ENCODE measurements around the gene CAPS2. TPM values are rescaled to one million over a fixed set of nuclear protein-coding genes. Genes with fewer than 3 reads are reported as not detected.

Gene CAPS2
- total and polyA plus RNA-seq, 2 experiments from 2014 or later, result 2.6 to 3.7 TPM

GRCh38 chr12:75302781-75303180, 27.3 kb downstream of the CAPS2 start:
- Histone ChIP-seq H3K27ac (no peak overlapping the region), H3K9me2 (replicated peaks; ENCODE audit: insufficient read depth) (no peaks in the 10 kb centered on the region), H3K36me3 (replicated peaks; ENCODE audit: insufficient read depth, low read depth) (no peaks in the 10 kb centered on the region), H3K9me3 (ENCODE audit: low read depth) (no peaks in the 10 kb centered on the region), H4K20me1 (ENCODE audit: insufficient read depth, poor library complexity, severe bottlenecking) (no peaks in the 10 kb centered on the region), H3K79me2 (no peaks in the 10 kb centered on the region), H3K4me2 (no peak overlapping the region), H3K4me1 (ENCODE audit: insufficient read depth) (no peaks in the 10 kb centered on the region), H3K4me3 (no peak overlapping the region), H3K27me3 (no peaks in the 10 kb centered on the region), H2AFZ (no peak overlapping the region)
- no peak for DNase-seq (ENCODE audit: low spot score)
- no peak for TF ChIP-seq EZH2 (IDR thresholded peaks at IDR 0.05; ENCODE audit: borderline replicate concordance)

DNA sequence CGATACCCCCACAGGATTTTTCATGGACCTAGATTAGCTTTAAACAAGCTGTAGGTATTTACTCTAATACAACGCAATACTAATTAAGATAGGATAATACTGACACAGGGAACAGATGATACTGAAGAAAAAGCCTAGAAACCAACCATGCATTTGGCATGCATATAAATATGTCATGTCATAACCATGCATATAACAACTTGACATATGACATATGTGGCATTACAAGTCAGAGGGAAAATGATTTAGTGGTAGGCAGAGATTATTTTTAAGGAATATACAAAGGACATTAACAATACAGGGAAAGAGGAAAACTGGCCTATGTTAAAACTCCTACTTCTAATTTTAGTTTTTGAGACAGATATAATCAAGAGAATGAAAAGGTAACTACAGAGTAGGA, 27.9 kb downstream of the CAPS2 start:
- H3K27ac ChIP-seq, result no peak overlapping the region
- H3K36me3 ChIP-seq (replicated peaks; ENCODE audit: insufficient read depth, low read depth), result no peaks in the 10 kb centered on the region
- H3K27me3 ChIP-seq, result no peaks in the 10 kb centered on the region
- no peaks in the 10 kb centered on the region for H4K20me1 ChIP-seq (ENCODE audit: insufficient read depth, poor library complexity, severe bottlenecking)
- H3K9me3 ChIP-seq (ENCODE audit: low read depth), result no peaks in the 10 kb centered on the region
- no peaks in the 10 kb centered on the region for H3K4me1 ChIP-seq (ENCODE audit: insufficient read depth)
- no peak overlapping the region for H3K4me3 ChIP-seq
- H3K79me2 ChIP-seq, result no peaks in the 10 kb centered on the region
- H2AFZ ChIP-seq, result no peak overlapping the region
- H3K4me2 ChIP-seq, result no peak overlapping the region
- TF ChIP-seq EZH2 (IDR thresholded peaks at IDR 0.05; ENCODE audit: borderline replicate concordance), result no peak
- TF ChIP-seq, protein P1, sequence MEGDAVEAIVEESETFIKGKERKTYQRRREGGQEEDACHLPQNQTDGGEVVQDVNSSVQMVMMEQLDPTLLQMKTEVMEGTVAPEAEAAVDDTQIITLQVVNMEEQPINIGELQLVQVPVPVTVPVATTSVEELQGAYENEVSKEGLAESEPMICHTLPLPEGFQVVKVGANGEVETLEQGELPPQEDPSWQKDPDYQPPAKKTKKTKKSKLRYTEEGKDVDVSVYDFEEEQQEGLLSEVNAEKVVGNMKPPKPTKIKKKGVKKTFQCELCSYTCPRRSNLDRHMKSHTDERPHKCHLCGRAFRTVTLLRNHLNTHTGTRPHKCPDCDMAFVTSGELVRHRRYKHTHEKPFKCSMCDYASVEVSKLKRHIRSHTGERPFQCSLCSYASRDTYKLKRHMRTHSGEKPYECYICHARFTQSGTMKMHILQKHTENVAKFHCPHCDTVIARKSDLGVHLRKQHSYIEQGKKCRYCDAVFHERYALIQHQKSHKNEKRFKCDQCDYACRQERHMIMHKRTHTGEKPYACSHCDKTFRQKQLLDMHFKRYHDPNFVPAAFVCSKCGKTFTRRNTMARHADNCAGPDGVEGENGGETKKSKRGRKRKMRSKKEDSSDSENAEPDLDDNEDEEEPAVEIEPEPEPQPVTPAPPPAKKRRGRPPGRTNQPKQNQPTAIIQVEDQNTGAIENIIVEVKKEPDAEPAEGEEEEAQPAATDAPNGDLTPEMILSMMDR (IDR thresholded peaks at IDR 0.05; ENCODE audit: poor library complexity), result no peak
- no peak for TF ChIP-seq EZH2phosphoT487 (IDR thresholded peaks at IDR 0.05; ENCODE audit: low read depth, severe bottlenecking, unreplicated experiment)
- no peak for DNase-seq (ENCODE audit: low spot score)
- WGBS (ENCODE audit: low lambda C conversion rate, missing lambda C conversion rate), result 98% methylated on average over 2 of the region's 2 CpGs
- H3K9me2 ChIP-seq (replicated peaks; ENCODE audit: insufficient read depth), result no peaks in the 10 kb centered on the region

- no peak overlapping the region for H2AFZ ChIP-seq
- no peaks in the 10 kb centered on the region for H3K36me3 ChIP-seq (replicated peaks; ENCODE audit: insufficient read depth, low read depth)
- H3K79me2 ChIP-seq, result no peaks in the 10 kb centered on the region
- no peak overlapping the region for H3K27ac ChIP-seq
- WGBS (ENCODE audit: low lambda C conversion rate, missing lambda C conversion rate), result 56% methylated on average over 3 of the region's 3 CpGs
- no peaks in the 10 kb centered on the region for H4K20me1 ChIP-seq (ENCODE audit: insufficient read depth, poor library complexity, severe bottlenecking)
- no peak for TF ChIP-seq EZH2phosphoT487 (IDR thresholded peaks at IDR 0.05; ENCODE audit: low read depth, severe bottlenecking, unreplicated experiment)
- TF ChIP-seq, protein P1 (IDR thresholded peaks at IDR 0.05; ENCODE audit: poor library complexity), result no peak
- TF ChIP-seq EZH2 (IDR thresholded peaks at IDR 0.05; ENCODE audit: borderline replicate concordance), result no peak
- no peaks in the 10 kb centered on the region for H3K27me3 ChIP-seq
- H3K4me1 ChIP-seq (ENCODE audit: insufficient read depth), result no peaks in the 10 kb centered on the region
- no peak overlapping the region for H3K4me3 ChIP-seq
- H3K9me3 ChIP-seq (ENCODE audit: low read depth), result no peaks in the 10 kb centered on the region
- DNase-seq (ENCODE audit: low spot score), result no peak
- H3K4me2 ChIP-seq, result no peak overlapping the region
- H3K9me2 ChIP-seq (replicated peaks; ENCODE audit: insufficient read depth), result no peaks in the 10 kb centered on the region
These were observed 35.3 kb downstream of the CAPS2 start for GRCh38 chr12:75294797-75295196.

DNA sequence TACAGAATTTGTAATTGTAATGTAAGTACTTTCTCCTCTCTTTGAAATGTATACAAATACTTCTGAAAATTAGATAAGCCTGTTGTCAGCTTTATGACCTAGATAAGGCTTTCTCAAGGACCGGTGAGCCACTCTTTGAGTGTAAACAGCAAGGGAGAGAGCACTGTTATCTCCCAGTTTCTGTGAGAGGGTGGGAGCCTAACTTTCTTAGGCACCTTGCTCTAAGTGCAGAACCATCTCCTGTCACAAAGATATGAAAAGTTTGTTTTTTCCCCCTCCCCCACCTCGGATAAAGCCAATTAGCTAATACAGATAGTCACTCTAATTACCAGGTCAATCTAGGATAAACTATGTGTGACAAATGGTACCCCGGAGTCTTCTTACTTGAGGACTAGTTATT, 35.8 kb downstream of the CAPS2 start:
- peaks cover 3% of the 10 kb centered on the region for H3K4me1 ChIP-seq (ENCODE audit: insufficient read depth)
- no peaks in the 10 kb centered on the region for H3K27me3 ChIP-seq
- no peaks in the 10 kb centered on the region for H3K36me3 ChIP-seq (replicated peaks; ENCODE audit: insufficient read depth, low read depth)
- DNase-seq (ENCODE audit: low spot score), result no peak
- no peak overlapping the region for H2AFZ ChIP-seq
- no peaks in the 10 kb centered on the region for H4K20me1 ChIP-seq (ENCODE audit: insufficient read depth, poor library complexity, severe bottlenecking)
- no peak overlapping the region for H3K4me3 ChIP-seq
- H3K9me3 ChIP-seq (ENCODE audit: low read depth), result no peaks in the 10 kb centered on the region
- no peak overlapping the region for H3K27ac ChIP-seq
- no peaks in the 10 kb centered on the region for H3K79me2 ChIP-seq
- H3K4me2 ChIP-seq, result no peak overlapping the region
- 10% methylated on average over 3 of the region's 3 CpGs for WGBS (ENCODE audit: low lambda C conversion rate, missing lambda C conversion rate)
- no peaks in the 10 kb centered on the region for H3K9me2 ChIP-seq (replicated peaks; ENCODE audit: insufficient read depth)
- TF ChIP-seq, protein P1 (IDR thresholded peaks at IDR 0.05; ENCODE audit: poor library complexity), result no peak
- no peak for TF ChIP-seq EZH2 (IDR thresholded peaks at IDR 0.05; ENCODE audit: borderline replicate concordance)
- TF ChIP-seq EZH2phosphoT487 (IDR thresholded peaks at IDR 0.05; ENCODE audit: low read depth, severe bottlenecking, unreplicated experiment), result no peak
